Aorta (tissue), 5 donors: Measurements from ENCODE around the gene SLC38A8. TPM values are rescaled to one million over a fixed set of nuclear protein-coding genes. Genes with fewer than 3 reads are reported as not detected.

Source experiments
- ATAC-seq: fragments of 200-7000 bp; cut with Tn5 transposase; one replicate; pipeline ENCODE4 v1.9.1; 2022; ENCODE audit warnings: moderate library complexity; ENCODE audit not compliant: low FRiP score
- DNase-seq, 2 donors: peaks; one replicate each; pipeline ENCODE4 v3.0.0-alpha.2; 2020
- H3K27ac ChIP-seq, 2 donors: one replicate each; pipeline ENCODE4 v1.5.1; 2013; ENCODE audit warnings: low read length in 2 of 2, mild to moderate bottlenecking in 2 of 2, moderate library complexity in 2 of 2, control low read depth in 1 of 2, inconsistent platforms in 1 of 2, low read depth in 1 of 2
- H3K27me3 ChIP-seq, 2 donors: one replicate each; pipeline ENCODE4 v1.6.1; 2013; ENCODE audit warnings: control low read depth in 1 of 2, low read length in 1 of 2, mild to moderate bottlenecking in 1 of 2, moderate library complexity in 1 of 2; ENCODE audit not compliant: insufficient read depth in 2 of 2, control insufficient read depth in 1 of 2
- H3K36me3 ChIP-seq, 2 donors: one replicate each; pipeline ENCODE4 v1.6.1; 2013; ENCODE audit warnings: control low read depth in 1 of 2, low read length in 1 of 2, mild to moderate bottlenecking in 1 of 2; ENCODE audit not compliant: insufficient read depth in 2 of 2, control insufficient read depth in 1 of 2
- H3K4me1 ChIP-seq, 2 donors: one replicate each; pipeline ENCODE4 v1.6.1; 2013; ENCODE audit warnings: low read length in 2 of 2, control low read depth in 1 of 2, mild to moderate bottlenecking in 1 of 2, moderate library complexity in 1 of 2; ENCODE audit not compliant: insufficient read depth in 2 of 2, control insufficient read depth in 1 of 2
- H3K4me3 ChIP-seq, 2 donors: one replicate each; pipeline ENCODE4 v1.5.1; 2013; ENCODE audit warnings: low read length in 2 of 2, control low read depth in 1 of 2, mild to moderate bottlenecking in 1 of 2
- H3K9me3 ChIP-seq: one replicate; pipeline ENCODE4 v1.6.1; 2013; ENCODE audit warnings: mild to moderate bottlenecking, low read length; ENCODE audit not compliant: control insufficient read depth
- WGBS, 2 donors: extraction: QIAGEN DNeasy Blood & Tissue Kit; methylation state at CpG; one replicate each; pipeline ENCODE4 v1.1.7; 2013; 5-methylcytosine and 5-hydroxymethylcytosine counted together
- intact Hi-C, 2 donors: fragments of 100-400 bp; cut with DNase I; formaldehyde crosslinking; loops; one replicate each; pipeline versions ENCODE4 v1.14.2 to v1.15.0; 2022
- polyA plus RNA-seq, 2 donors: library from polyadenylated mRNA; stranded (reverse); fragments of 200-250 nt; gene quantifications; one replicate each; pipeline ENCODE4 v1.2.3, GENCODE V29; 2013
- total RNA-seq, 2 donors: library from RNA; stranded (reverse); fragmentation: NEBNext Ultra II Directional; extraction: Animal tissue kit (Norgen Biotek cat#: 25700); gene quantifications; one replicate each; pipeline ENCODE4 v1.2.1, GENCODE V29; 2021
- donor health status: healthy with polysubstance abuse.
- donor health status: Bipolar disorder and iron deficiency.
- donor health status: DM: no; HTN: no; CAD: no.
- donor health status: DM: no; HTN: no; CAD: no.
- donor health status: DM: yes; HTN: yes; CAD: no.

Gene SLC38A8
- total and polyA plus RNA-seq, 4 donors: not detected

GRCh38 chr16:84055801-84056634, 13.4 kb upstream of the SLC38A8 start:
- Histone ChIP-seq H3K27me3 (no peaks in the 10 kb centered on the region), H3K27ac (no peak overlapping the region), H3K9me3 (no peaks in the 10 kb centered on the region), H3K4me1 (no peaks in the 10 kb centered on the region), H3K4me3 (no peak overlapping the region), H3K36me3 (peaks cover 0 to 9% of the 10 kb centered on the region in 2 donors)
- DNase-seq (no peak), ATAC-seq (no peak)
- WGBS, 2 donors: 88 to 91% methylated on average over 19 of the region's 19 CpGs
- intact Hi-C loops: no loop called here

GRCh38 chr16:84055366-84055765, 12.8 kb upstream of the SLC38A8 start:
- Histone ChIP-seq H3K9me3 (no peaks in the 10 kb centered on the region), H3K4me3 (no peak overlapping the region), H3K4me1 (no peaks in the 10 kb centered on the region), H3K36me3 (peaks cover under 1 to 7% of the 10 kb centered on the region in 2 donors), H3K27me3 (no peaks in the 10 kb centered on the region), H3K27ac (no peak overlapping the region)
- DNase-seq (peak in 1 of 2 donors; percentile 62), ATAC-seq (no peak)
- intact Hi-C loops: no loop called here
- WGBS, 2 donors: 26 to 28% methylated on average over 5 of the region's 5 CpGs

GRCh38 chr16:84054916-84055315, 12.3 kb upstream of the SLC38A8 start:
- intact Hi-C loops: no loop called here
- peak in 1 of 2 donors; percentile 40 for DNase-seq
- no peak for ATAC-seq
- Histone ChIP-seq H3K9me3 (no peaks in the 10 kb centered on the region), H3K27ac (no peak overlapping the region), H3K27me3 (no peaks in the 10 kb centered on the region), H3K4me1 (no peaks in the 10 kb centered on the region), H3K36me3 (peaks cover 4% of the 10 kb centered on the region in 2 donors), H3K4me3 (no peak overlapping the region)
- WGBS, 2 donors: 81 to 88% methylated on average over 13 of the region's 13 CpGs

GRCh38 chr16:84054271-84054670, 11.7 kb upstream of the SLC38A8 start:
- WGBS, 2 donors: 96 to 97% methylated on average over 16 of the region's 16 CpGs
- intact Hi-C loops: no loop called here
- Histone ChIP-seq H3K36me3 (peaks cover 4% of the 10 kb centered on the region in 2 donors), H3K9me3 (no peaks in the 10 kb centered on the region), H3K4me1 (no peaks in the 10 kb centered on the region), H3K4me3 (no peak overlapping the region), H3K27me3 (no peaks in the 10 kb centered on the region), H3K27ac (no peak overlapping the region)
- DNase-seq (peak in 1 of 2 donors; percentile 56), ATAC-seq (no peak)

GRCh38 chr16:84053237-84053636, 10.6 kb upstream of the SLC38A8 start:
- DNase-seq: peak in 1 of 2 donors; percentile 41
- Histone ChIP-seq H3K27me3 (no peaks in the 10 kb centered on the region), H3K36me3 (peaks cover 2 to 4% of the 10 kb centered on the region in 2 donors), H3K27ac (no peak overlapping the region), H3K4me3 (no peak overlapping the region), H3K4me1 (no peaks in the 10 kb centered on the region), H3K9me3 (no peaks in the 10 kb centered on the region)
- no peak for ATAC-seq
- intact Hi-C loops: no loop called here
- 92 to 93% methylated on average over 13 of the region's 13 CpGs for WGBS, 2 donors

GRCh38 chr16:84052071-84052622, 9.6 kb upstream of the SLC38A8 start:
- ATAC-seq (no peak), DNase-seq (peak in 1 of 2 donors; percentile 63)
- intact Hi-C loops: no loop called here
- Histone ChIP-seq H3K9me3 (no peaks in the 10 kb centered on the region), H3K4me3 (no peak overlapping the region), H3K27me3 (no peaks in the 10 kb centered on the region), H3K27ac (no peak overlapping the region), H3K36me3 (peaks cover 0 to 4% of the 10 kb centered on the region in 2 donors), H3K4me1 (no peaks in the 10 kb centered on the region)
- 89 to 91% methylated on average over 26 to 27 of the region's 27 CpGs for WGBS, 2 donors

GRCh38 chr16:84050316-84050715, 7.7 kb upstream of the SLC38A8 start:
- Histone ChIP-seq H3K27me3 (no peaks in the 10 kb centered on the region), H3K9me3 (no peaks in the 10 kb centered on the region), H3K4me1 (no peaks in the 10 kb centered on the region), H3K36me3 (peaks cover 0 to 4% of the 10 kb centered on the region in 2 donors), H3K4me3 (no peak overlapping the region), H3K27ac (no peak overlapping the region)
- DNase-seq (peak in 1 of 2 donors; percentile 51), ATAC-seq (no peak)
- WGBS, 2 donors: 88 to 91% methylated on average over 9 of the region's 9 CpGs
- intact Hi-C loops: no loop called here

GRCh38 chr16:84049403-84050060, 6.9 kb upstream of the SLC38A8 start:
- 72 to 73% methylated on average over 13 of the region's 13 CpGs for WGBS, 2 donors
- intact Hi-C loops: no loop called here
- H3K4me3 ChIP-seq: no peak overlapping the region
- no peaks in the 10 kb centered on the region for H3K9me3 ChIP-seq
- no peaks in the 10 kb centered on the region for H3K27me3 ChIP-seq
- no peak overlapping the region for H3K27ac ChIP-seq
- H3K4me1 ChIP-seq: no peaks in the 10 kb centered on the region
- H3K36me3 ChIP-seq: peaks cover 0 to 4% of the 10 kb centered on the region in 2 donors
- DNase-seq (peak in 1 of 2 donors; percentile 75), ATAC-seq (peak; percentile 8)
